NCI-H2196 (cell line): Measurements from ENCODE around the gene ZNF200.
"Not testable (repeated sequence)": the region's sequence is repeated elsewhere in the genome, so short reads cannot be mapped to it uniquely, and the experiment has no call there.

Source experiments
- DNase-seq: peaks from one replicate; lab custom pipeline; 2025; ENCODE audit not compliant: unreplicated experiment; lab: John Stamatoyannopoulos, UW

The ZNF200 gene, protein sequence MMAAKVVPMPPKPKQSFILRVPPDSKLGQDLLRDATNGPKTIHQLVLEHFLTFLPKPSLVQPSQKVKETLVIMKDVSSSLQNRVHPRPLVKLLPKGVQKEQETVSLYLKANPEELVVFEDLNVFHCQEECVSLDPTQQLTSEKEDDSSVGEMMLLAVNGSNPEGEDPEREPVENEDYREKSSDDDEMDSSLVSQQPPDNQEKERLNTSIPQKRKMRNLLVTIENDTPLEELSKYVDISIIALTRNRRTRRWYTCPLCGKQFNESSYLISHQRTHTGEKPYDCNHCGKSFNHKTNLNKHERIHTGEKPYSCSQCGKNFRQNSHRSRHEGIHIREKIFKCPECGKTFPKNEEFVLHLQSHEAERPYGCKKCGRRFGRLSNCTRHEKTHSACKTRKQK

GRCh38 chr16:3234857-3235561, at the start of gene ZNF200:
TSS of gene ZNF200 (minus strand) at chr16:3235158. CDS start at chr16:3233755, 1,403 bp downstream.
- peak; percentile 95 for DNase-seq

- no peak for DNase-seq
Measured at GRCh38 chr16:3283543-3284447, 48.8 kb upstream of the ZNF200 start.

- peak; percentile 97 for DNase-seq
Measured at GRCh38 chr16:3282730-3283542, 48.0 kb upstream of the ZNF200 start, which contains the start of gene ZNF263. TSS of gene ZNF263 (plus strand) at chr16:3283491. CDS start at chr16:3283819, 328 bp downstream.

- peak; percentile 55 for DNase-seq
Measured at GRCh38 chr16:3282103-3282729, 47.3 kb upstream of the ZNF200 start.

DNA sequence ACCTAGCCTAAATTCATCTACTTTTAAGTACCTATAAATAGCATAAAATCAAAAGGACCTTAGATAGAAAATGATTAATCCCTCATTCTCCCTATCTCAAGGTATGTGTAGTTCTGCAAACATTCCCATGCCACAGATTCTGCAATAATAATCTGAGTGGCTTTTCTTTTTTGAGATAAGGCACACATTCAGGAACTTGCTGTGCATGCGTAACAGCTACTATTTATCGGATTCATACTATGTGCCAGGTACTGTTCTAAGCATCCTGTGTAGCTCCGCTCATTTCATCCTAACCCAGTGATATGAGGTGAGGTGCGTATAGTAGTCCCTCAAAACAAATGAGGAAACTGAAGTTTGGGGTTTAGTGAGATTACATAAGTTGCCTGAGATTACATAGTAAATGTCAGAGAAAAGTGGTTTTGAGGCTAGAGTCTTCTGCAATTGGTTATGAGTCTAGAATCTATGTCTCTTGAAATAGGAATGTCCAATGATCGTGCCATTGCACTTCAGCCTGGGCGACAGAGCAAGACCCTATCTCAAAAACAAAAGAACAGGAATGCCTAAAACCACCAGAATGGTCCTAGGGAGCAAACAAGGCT, 46.4 kb upstream of the ZNF200 start:
- DNase-seq: no peak

- DNase-seq: no peak
Measured at GRCh38 chr16:3276679-3277078, 41.7 kb upstream of the ZNF200 start.

GRCh38 chr16:3274947-3275346, 40.0 kb upstream of the ZNF200 start:
- DNase-seq: no peak

DNA sequence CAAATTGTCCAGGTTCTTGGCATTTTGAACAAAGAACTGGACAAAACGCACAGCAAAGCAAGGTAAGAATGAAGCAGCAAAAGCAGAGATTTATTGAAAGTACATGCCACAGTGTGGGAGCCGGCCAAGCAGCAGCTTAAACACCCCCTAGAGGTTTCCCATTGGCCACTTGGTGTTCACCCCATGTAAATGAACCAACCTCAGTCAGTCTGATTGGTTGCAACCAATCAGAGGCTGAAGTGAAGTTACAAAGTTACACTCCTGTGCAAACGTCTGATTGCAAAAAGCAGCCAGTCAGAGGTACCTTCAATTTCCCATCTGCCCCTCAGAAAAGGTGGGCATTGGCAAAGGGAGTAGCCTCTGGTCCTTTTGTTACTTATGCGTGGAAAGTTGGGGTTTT, 39.5 kb upstream of the ZNF200 start:
- no peak for DNase-seq

DNA sequence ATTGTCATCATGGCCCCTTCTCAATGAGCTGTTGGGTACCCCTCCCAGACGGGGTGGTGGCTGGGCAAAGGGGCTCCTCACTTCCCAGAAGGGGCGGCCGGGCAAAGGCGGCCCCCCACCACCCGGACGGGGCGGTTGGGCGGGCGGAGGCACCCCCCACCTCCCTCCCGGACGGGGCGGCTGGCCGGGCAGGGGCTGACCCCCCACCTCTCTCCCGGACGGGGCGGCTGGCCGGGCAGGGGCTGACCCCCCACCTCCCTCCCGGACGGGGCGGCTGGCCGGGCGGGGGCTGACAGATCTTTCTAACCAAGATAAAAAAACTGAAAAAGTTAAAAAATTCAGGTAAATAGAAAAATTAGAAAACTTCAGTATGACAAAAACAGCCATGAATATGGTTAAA, 36.3 kb upstream of the ZNF200 start:
- DNase-seq: not testable (repeated sequence)

GRCh38 chr16:3270718-3271117, 35.8 kb upstream of the ZNF200 start:
- DNase-seq: not testable (repeated sequence)

- no peak for DNase-seq
Measured at GRCh38 chr16:3268294-3268693, 33.3 kb upstream of the ZNF200 start.

DNA sequence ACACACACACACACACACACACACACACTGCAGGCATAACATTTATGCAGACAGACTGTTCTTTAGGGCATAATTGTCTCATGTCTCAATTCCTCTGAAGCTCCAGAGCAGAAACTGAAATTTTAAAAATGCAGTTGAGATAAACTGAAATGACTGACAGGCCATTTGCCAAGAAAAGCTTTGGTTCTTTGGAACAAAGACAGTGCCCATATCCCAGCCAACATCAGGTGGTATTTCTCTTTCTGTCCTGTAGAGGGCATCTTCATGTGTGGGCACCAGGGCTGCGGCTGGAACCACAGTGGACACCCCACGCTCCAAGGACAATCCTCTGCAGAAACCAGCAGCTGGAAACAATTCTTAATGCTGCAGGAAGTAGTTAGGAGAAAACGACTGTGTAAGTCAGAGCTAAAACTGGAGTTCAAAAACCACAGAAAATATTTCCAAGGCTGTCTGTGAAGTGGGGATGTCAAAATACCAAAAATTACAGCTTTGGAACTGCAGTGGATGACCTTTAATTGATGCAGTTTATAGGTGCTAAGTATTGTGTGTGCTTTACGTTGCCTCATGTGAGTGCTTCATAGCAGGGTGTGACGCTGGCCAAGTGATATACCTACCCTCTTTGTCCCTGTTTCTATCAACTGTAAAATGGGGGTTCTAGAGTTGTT, 32.0 kb upstream of the ZNF200 start:
- DNase-seq: peak; percentile 35

DNA sequence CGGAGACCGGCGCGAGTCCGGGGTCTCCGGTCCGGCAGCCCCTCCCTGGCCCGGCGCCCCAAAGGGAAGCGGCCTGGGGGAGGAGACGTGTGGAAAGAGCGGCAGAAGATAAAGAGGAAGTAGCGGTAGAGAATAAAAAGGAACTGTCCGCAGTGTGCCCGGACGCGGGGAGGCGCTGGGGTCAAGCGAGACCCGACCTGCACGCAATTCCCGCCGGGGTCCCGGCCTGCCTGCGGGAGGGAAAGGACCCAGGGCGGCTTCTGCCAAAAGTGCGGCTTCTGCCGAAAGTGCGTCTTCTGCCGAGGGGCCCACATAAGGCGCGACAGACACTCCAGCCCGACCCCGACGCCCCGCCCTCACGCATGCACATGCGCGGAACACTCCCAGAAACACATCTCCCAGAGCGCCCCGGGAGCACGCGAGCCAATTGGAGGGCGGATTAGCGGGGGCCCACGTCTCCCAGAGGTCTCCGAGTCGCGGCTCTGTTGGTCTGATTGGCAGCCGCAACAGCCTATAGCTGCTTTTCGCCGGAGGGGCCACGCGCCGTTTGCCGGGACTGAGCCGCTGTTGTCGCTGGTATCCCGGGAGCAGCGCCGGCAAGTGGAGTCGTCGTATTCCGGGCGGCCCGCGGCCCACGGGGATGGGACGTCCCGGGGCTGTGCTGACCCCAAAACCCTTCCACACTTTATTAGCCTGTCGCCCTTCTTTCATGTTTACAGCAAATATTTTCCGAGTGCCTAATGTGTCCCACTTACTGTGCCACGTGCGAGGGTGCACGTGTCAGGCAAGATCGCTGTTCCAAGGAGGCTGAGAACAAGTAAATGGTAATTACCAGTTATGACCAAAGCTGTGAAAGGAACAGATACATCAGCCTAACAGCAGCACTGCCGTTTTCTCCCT, 29.4 kb upstream of the ZNF200 start:
- peak; percentile 98 for DNase-seq

DNA sequence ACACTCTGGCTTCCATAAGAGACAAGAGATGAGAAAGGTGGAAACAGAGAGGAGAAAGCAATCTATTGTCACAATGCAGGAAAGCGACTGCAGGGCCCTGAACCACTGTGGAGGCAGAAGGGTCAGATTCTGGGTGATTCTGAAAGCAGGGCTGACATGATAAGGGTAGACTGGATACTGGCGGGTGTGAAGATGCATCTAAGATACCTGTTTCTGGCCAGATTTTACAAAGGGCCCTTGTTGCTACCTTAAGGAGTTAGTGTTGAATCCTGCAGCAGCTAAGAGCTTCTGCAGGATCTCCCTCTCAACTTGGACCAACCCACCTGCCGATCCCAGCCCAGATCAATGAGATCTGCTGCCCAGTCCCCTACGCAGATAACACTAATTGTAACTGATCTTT, 27.6 kb upstream of the ZNF200 start:
- no peak for DNase-seq

DNA sequence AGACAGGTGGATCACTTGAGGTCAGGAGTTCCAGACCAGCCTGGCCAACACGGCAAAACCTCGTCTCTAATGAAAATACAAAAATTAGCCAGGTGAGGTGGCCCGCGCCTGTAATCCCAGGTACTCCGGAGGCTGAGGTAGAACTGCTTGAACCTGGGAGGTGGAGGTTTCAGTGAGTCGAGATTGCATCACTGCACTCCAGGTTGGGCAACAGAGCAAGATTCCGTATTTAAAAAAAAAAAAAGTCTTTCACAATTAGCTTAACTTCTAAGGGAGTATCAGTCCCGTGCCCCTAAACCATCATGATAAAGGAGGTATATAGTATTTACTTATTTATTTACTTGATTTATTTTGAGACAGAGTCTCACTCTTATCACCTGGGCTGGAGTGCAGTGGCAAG, 24.9 kb upstream of the ZNF200 start:
- no peak for DNase-seq

GRCh38 chr16:3256866-3257465, 22.0 kb upstream of the ZNF200 start:
- no peak for DNase-seq

DNA sequence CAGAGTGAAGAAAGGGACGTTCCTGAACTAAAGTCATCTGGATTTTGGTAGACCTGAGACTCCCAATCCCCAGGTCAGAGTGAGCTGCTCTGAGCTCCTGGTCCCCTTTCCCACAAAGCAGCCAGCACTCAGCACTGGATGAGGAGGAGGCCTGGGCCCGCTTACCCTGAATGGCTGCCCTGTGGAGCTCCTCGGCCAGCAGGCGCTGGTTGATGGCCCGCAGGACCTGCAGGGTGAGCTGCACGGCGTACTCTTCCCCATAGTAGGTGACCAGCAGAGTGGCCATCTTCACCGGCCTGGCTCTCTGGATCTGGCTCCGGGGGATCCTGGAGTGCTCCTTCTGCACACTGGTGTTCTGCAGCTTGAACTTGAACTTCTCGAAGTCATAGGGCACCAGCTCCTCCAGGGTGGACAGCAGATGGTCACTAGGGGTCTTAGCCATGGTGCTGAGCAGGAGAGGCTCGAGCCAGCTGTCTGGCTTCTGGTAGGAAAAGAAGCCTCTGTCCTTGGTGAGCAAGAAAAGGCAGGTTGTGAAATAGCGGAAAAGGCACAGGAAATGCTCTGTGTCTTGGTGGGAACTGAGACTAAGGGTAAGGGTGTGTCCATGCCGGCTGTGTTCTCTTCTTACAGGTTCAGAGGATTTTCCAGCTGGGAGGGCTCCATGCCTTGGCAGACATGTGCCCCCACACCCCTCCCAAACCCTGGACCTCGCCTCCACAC, 21.3 kb upstream of the ZNF200 start, which contains the start of gene MEFV:
MEFV (minus strand) TSS at position 488 of the 720 bp plus-strand sequence; CDS start at position 442, 46 bp downstream.
- DNase-seq: no peak
